Measurements from ENCODE around the gene EFEMP2.

GRCh38 chr11:65847746-65848145 is 24.9 kb downstream of the EFEMP2 start:
- TF ChIP-seq POLR2A (IDR thresholded peaks at IDR 0.05), result no peak
- no peak for TF ChIP-seq CTCF (IDR thresholded peaks at IDR 0.05)
